GM19455 (cell line): ENCODE data around the gene TRPC4AP.
"Not testable (repeated sequence)": the region's sequence is repeated elsewhere in the genome, so short reads cannot be mapped to it uniquely, and the experiment has no call there.

ENCODE experiments used
- ATAC-seq: cut with Tn5 transposase; IDR thresholded peaks from one replicate; pipeline ENCODE4 v1.9.1; 2021; ENCODE audit not compliant: unreplicated experiment

The TRPC4AP gene

DNA sequence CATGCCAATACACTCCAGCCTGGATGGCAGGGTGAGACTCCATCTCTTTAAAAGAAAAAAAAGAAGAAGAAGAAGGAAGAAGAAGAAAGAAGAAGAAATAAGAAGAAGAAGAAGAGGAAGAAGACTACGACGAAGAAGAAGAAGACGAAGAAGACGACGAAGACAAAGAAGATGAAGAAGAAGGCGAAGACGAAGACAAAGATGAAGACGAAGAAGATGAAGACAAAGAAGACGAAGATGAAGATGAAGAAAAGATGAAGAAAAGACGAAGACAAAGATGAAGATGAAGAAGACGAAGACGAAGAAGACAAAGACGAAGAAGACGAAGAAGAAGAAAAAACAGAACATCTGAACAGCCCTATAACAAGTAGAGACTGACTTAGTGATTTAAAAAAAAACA is 33.0 kb downstream of the TRPC4AP start:
- ATAC-seq, result no peak

DNA sequence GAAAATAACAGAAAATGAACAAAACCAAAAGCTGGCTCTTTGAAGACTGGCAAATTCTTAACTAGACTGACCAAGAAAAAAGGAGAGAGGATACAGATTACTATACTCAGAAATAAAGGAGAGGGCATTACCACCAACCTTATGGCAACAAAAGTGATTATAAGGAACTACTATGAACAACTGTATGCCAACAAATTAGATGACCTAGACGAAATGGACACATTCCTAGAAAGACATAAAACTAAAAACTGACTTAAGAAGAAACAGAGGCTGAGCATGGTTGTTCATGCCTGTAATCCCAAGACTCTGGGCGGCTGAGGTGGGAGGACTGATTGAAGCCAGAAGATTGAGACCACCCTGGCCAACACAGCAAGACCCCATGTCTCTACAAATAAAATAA is 33.5 kb downstream of the TRPC4AP start:
- no peak for ATAC-seq

DNA sequence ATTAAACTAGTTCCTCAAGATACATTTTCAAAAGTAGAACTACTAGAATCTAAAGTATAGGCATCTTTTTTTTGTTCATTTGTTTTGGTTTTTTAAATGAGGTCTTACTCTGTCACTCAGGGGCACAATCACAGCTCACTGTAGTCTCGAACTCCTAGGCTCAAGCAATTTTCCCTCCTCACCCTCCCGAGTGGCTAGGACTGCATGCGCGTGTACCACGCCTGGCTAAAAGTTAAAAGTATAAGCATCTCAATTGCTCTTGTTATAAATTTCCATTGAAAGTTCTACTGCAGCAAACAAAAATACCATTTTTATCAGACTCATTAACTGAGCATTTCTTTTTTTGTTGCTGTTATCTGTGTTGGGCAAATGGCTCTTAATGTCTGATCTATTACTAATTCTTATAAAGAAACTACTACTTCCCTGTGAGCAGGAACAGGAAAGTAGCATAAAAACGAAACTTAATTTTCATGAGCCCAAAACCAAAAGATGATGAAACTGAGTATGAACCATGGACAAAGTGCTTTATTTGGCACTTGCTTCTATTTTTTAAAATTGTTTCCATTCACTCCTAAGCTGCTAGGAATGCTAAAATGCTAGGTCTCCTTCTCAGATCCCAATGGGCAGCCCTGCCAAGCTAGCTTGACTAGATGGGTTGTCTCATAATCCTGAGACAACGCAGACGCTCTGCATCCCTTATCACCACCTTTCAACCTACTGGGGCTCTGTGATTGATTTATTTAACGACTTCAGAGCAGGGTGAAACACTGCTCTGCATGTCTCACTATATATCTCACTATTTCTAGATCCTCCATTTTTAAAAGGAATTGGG is 36.9 kb downstream of the TRPC4AP start:
- no peak for ATAC-seq

DNA sequence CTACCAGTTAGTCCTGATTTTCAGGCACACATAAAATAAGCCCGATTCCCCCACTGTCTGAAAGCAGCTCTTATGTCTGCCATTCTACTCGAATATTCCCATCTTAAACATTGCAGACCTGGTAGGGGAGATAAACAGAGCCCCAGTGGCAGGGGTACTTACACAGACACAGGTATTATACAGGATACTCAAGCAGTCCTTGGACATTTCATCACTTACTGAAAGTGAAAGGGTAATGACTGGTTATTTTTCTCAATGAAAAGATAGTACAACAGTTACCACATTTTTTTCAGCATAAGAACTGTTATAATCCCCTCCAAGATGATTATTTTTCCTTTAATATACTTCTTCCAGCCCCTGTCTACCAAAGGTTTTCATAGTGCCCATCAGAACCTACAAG is 37.8 kb downstream of the TRPC4AP start:
- no peak for ATAC-seq

DNA sequence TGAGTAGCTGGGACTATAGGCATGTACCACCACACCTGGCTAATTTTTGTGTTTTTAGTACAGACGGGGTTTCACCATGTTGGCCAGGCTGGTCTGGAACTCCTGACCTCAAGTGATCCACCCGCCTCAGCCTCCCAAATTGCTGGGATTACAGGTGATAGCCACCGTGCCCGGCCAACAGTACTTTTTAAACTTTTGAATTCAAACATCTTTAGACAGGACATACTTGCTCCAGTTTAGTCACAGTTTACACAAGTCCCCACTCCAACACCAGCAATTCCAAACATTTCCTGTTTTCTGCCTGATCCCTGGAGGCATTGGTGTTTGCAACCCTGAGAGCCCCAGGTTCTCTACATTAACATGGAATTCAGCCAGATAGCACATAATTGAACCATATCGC is 40.0 kb downstream of the TRPC4AP start:
- not testable (repeated sequence) for ATAC-seq

DNA sequence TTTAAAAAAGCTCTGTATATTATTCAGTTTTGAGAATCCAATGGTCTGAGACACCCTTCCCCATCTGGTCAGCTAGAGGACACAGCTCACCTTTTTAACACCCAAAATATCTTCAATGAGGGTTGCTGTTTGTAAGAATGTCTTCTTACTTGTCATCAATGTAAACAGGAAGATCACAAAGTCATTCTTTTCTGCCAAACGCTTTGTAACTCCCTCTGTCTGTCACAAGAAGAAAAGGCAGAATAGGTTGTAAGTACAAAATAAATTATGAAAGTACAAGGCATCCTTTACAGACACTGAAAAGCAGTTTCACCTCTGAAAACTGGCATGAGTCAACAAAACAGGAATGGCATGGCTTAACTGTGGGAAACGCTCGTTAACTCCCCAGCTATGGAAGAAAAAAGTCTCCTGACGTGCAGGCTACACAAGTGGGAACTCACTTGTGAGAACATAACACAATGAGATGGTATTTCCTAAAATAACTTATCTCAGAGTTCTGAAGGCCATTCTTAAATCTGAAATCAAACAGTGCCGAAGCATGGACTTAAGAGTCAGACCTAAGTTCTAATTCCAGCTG is 42.7 kb downstream of the TRPC4AP start:
- no peak for ATAC-seq

DNA sequence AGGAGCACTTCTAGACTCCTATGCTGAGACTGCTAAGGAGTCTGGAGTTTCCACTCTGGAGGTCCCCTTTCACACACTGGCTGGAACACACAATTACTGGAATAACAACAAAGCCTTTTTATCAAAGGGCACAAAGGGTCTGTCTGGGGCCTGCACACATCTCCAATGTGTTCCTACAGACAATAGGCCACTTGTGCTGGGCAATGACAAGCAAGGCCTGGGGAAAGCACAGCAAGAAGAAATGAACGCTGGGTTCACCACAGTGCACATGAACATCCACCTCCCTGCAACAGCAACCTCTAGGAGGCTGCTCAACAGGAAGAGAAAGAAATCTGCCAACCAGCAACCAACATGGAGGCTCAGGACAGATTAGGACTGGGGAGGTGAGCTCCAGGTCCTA is 43.9 kb downstream of the TRPC4AP start:
- no peak for ATAC-seq

DNA sequence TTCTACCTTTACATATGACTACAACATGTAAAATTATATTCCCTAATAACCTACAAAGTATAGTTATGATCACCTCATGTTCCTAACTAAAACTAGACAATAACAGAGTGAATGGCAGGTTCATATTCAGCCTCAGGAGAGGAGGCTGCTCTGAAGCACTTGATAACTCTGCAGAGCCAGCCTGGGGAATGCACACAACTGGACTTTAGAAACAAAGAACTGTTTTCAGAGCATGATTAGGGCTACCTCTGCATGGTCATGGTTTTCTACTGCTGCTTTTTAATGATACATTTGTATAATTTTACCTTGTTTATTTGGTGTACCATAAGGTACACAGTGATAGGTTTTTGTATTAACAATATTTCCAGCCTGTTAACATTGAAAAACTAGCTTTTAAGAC is 50.3 kb downstream of the TRPC4AP start:
- no peak for ATAC-seq

DNA sequence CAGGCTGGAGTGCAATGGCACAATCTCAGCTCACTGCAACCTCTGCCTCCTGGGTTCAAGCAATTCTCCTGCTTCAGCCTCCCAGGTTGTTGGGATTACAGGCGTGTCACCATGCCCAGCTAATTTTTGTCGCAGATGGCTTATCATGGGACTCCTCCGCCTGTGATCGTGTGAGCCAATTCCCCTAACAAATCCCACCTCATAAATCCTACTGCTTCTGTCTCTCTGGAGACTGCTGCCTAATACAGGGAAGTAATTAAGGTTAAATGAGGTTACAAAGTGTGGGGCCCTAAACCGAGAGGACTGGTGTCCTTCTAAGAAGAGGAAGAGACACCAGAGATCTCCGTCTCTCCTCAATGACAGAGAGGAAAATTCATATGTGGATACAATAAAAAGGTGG is 52.0 kb downstream of the TRPC4AP start:
- no peak for ATAC-seq

DNA sequence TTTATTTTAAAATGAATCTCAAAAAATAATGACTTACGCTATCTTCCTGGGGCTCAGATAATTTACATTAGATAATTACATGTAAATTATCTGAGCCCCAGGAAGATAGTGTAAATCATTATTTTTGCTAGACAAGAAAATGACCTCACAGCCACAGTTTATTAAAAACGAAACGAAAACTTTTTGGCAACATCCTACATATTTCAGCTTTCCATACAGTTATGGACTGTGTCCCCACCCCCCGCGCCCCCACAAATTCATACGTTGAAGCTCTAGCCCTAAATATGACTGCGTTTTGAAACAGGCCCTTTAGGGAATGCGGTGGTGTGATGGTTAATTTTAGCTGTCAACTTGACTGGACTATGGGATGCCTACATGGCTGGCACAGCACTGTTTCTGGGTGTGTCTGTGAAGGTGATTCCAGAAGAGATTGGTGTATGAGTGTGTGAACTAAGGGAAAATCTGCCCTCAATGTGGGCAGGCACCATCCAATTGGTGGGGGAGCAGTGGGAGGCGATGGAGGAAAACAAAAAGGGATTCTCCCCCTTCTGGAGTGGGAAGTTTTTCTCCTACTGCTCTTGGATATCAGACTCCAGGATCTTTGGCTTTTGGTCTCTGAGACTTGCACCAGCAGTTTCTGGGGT is 52.6 kb downstream of the TRPC4AP start:
- no peak for ATAC-seq

DNA sequence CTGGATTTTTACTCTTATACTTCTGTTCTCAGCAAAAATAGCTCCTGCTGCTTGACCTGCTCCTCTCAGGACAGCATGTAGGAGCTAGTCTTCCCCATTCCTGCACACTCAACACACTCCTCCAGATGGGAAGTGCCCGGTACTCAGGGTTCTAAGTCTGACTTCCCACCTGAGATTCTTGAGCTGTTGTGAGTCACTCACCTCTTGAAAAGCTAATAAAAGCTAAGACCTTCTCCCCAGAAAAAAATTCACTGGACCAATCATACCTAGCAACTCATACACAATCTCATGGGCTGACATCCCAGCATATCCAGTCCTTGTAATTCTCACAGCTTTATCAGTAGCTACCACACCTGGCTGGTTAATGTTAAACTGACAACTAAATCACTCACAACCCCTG is 53.5 kb downstream of the TRPC4AP start:
- ATAC-seq, result no peak

DNA sequence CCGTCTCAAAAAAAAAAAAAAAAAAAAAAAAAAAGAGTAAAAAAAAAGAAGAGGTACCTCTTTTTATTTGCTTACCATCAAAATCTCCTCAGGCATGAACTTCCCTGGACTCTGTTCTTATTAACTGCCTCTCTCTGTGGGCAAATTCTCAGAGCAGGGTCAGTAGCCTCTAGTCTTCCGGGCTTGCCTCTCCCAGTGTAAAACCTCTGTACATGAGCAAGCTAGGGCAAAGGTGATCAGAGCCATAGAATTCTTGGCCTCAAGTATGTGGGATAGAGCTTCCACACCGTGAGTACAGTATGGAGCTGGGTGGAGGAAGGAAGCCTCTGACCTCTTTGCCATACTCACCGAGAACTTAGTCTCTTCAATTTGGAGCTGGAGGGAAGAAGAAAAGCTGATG is 58.5 kb downstream of the TRPC4AP start:
- ATAC-seq, result no peak

DNA sequence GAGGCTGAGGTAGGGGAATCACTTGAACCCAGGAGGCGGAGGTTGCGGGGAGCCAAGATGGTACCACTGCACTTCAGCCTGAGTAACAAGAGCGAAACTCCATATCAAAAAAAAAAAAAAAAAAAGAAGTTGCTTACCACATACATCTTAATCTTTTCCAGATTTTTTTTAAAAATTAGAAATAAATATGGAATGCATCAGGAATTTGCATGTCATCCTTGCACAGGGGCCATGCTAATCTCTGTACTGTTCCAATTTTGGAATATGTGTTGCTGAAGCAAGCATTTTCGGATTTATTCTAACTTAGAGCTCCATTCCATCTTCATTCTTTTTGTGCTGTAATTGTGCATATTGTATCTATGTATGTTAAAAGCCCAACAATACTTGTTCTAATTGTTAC is 62.5 kb downstream of the TRPC4AP start:
- ATAC-seq, result no peak

DNA sequence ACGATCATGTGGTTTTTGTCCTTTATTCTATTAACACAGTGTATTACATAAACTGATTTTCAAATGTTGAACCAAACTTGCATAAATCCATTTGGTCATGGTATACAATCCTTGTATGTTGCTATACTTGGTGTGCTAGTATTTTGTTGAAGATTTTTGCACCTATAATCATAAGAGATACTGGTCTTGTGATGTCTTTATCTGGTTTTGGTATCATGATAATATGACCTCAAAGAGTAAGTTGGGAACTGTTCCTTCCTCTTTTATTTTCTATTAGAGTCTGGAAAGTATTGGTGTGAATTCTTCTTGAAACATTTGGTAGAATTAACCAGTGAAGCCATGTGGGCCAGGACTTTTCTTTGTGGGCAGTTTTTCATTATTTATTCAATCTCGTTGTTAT is 65.3 kb downstream of the TRPC4AP start:
- ATAC-seq, result no peak

DNA sequence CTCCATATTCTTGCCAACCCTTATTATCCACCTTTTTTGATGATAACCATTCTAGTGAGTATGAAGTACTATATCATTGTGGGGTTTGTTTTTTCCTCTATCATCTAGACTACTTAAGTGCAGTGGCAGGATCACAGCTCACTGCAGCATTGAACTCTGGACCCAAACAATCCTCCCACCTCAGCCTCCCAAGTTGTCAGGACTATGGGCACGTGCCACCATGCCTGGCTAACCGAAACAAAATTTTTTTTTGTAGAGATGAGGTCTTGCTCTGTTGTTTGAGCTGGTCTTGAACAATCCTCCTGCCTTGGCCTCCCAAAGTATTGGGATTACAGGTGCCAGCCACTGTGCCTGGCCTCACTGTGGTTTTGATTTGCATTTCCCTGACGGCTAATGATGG is 67.5 kb downstream of the TRPC4AP start:
- no peak for ATAC-seq

DNA sequence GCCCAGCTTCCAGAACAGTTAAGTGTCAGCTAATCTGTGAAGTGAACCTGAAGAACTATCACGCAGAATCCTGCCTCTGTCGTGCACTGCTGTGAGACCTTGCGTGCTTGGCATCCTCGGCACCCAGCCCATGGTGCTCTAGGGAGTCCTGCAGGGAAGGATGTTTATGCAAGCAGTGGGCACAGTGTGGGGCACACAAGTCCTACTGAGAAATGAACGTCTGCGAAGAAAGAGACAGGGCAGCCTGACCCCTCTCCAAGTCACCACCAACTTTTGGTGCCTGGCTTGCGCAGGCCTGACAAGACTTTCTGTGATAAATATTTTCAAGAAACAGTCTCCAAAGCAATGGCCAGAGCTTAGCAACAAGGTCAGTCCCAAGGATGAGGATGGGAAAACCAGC is 69.0 kb downstream of the TRPC4AP start:
- ATAC-seq, result no peak

DNA sequence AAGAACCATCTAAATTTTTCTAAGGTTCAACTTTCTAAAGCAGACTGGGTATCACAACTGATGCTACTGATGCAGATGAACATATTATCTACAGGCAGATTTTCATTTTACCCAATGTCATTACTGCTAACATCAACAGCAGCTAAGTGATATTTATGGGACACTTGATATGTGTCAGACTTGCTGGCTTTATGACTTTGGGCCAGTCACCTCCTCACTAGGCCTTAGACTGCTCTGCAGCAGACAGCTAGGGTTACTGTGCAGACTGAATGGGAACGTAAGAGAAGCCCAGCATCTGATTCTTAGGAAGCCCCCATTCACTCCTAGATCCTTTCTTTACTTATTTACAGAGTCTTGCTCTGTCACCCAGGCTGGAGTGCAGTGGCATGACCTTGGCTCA is 70.8 kb downstream of the TRPC4AP start:
- ATAC-seq, result no peak

DNA sequence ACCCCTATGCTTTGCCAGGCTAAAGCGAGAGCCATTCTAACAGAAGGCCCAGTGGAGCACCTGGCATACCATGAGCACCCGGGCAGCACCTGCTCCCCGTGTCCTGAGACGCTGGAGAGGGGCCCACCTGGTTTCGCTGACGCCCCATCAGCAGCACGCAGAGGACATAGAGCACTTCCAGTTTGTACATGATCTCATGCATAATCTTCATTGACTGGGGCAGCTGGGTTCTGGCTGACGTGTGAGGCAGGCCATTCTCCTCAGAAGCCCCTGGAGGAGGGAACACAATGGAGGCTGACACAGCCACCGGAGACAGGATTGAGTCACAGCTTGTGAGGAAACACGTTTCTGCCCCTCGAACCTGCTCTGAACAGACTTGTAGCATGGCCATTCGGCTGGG is 71.5 kb downstream of the TRPC4AP start:
- ATAC-seq, result no peak

DNA sequence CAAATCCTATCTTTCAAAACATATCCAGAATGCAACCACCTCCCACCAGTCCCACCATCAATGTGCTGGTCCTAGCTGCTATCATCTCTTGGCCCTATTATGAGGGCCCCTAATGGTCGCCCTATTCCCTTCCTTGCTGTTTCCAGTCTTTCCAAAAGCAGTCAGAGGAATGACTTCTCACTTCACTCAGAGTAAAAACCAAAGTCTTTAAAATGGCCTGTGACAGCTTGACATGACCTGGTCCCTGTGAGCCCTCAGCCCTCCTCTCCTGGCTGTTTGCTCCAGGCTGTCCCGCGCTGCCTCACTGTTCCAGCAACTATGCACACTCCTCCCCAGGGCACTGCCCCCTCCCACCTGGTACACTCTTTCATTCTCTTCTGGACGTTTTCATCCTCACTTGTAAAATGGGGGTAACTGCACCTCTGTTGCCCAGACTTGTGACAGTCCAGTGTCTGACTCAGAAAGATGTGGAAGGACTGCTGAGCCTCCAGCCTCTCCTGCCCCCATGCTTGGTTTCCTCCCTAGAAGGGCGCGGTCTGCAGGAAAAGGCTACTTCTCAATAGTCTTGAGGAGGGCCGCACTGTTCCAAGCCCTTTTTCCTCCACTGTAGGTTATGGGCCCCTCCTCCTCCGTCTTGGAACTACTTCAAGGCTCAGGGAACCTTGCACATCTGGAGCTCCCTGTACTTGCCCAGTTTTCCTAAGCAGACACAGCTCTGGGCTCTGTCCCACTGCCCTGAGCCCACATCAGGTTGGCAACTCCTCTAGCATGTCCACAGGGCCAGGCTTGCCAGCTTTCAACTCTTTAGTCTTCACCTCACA is 72.3 kb downstream of the TRPC4AP start:
- no peak for ATAC-seq

DNA sequence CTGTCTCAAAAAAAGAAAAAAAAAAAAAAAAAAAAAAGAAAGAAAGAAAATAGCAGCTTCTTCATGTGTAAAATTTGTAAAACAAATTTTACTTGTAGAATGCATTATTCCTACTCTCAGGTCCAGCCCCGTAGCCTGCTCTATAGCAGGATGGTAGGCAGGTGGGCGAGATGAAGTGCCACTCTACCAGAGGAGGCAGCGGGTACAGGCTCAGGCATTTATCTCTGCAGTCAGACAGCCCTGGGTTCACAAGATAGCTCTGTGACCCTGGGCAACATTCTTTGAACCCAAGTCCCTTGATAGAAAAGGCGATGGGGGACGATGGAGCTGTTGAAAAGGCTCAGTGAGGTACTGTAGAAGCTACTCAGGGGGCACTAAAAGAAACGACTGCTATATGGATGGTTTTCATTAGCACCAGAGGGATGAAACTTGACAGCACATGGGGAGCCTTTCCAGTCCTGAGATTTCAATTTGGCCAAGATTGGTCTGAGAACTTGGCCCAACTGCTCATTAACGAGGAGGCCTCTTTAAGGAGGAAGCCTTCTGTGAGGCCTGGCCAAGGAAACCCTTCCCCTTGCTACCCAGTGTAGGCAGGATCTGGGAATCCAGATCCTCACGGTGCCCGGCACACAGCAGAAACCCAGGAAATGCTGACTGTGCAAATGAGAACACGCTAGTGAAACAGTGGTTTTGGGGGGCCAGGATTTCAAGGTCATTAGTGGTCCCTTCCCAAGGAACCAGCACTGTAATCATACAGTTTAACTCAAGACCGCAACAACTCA is 73.8 kb downstream of the TRPC4AP start:
- no peak for ATAC-seq
